ENCODE data around the gene DHRS13.

Gene DHRS13

DNA sequence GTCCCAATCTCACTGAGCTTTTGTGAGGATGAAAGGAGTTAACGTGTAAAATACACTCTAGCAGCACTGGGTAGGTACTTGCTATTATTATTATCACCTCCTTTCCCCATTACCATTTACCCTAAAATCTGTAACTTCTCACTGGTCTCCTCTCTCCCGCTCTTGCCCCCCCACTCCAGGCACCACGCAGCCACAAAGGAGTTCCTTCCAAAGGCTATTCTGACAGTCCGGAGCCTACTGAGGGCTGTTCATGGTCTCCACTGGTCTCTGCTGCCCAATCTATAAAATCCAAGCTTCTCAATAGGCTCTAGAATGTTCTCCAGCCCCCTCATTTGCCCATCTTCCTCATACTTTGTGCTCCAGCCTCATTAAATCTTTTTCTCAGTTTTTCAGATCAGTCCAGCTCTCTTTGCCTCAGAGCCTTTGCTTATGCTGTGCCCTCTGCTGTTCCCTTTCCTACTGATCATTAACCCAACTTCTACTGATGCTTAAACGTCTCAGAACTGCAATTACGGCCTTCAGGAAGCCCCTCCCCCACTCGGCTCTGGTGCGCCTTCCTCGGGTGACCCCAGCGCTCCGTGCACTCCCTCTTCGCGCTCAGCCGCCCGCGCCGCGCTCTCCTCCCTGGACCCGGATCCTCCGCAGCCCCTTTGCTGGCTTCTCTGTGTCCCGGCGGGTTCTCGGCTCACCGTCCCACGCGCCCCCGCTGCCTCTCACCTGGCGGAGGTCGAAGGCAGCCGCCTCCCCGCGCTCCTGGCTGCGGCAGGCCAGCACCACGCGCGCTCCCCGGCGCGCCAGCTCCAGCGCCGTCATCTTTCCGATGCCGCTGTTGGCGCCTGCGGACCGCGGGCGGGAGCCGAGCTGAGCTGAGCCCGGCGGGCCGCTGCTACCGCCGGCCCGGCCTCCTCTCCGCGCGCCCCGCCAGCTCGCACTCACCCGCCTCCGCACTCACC lies 737 bp downstream of the DHRS13 start:
- peak; percentile 65 to 71 for DNase-seq

GRCh38 chr17:28900986-28901726 lies 1.7 kb downstream of the DHRS13 start:
- no peak for DNase-seq

- no peak for DNase-seq
These were observed 3.6 kb downstream of the DHRS13 start for GRCh38 chr17:28899212-28899815.

DNA sequence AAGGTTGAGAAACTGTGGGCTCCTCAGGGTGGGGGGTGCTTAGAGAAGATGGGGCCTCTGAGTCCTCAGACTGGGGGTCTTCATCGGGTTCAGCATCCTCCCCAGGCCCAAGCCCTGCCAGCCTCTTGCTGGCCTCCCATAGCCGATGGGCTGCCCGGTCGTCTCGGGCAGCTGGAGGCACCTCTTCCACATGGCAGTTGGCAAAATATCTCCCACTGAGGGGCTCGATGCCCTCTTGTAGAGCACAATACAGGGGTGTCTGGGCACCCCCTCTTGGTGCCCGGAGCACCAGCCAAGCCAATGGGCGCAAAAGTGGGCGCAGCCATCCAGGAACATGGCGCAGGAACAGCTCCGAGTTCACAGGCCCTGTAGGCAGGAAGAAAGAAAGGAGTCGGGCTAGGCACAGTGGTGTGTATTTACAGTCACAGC lies 4.3 kb downstream of the DHRS13 start:
- DNase-seq = no peak

GRCh38 chr17:28897769-28898526 lies 4.9 kb downstream of the DHRS13 start:
- peak in 1 of 2 donors; percentile 48 for DNase-seq

GRCh38 chr17:28896884-28897768 lies 5.8 kb downstream of the DHRS13 start, which contains the start of gene FLOT2:
FLOT2 (minus strand) TSS chr17:28897733; CDS start chr17:28897574, 159 bp downstream.
- DNase-seq = peak; percentile 68 to 75

DNA sequence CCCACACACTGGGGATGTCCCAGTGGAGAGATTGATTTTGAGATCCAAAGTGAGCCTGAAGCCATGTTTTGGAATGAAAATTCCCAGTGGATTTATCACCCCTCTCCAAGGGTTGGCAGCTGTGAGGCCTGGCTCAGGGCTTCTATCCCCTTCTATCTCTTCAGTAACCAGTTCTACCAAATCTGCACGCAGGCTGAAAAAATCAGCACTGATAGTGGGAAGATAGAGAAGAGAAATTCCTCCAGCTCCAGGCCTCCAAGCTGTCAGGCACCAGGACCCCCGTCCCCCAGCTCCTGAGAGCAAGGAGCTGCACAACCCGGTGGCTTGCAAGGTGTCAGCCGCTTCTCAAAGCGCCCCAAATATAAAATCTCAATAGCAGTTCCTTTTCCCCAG lies 6.4 kb downstream of the DHRS13 start:
- DNase-seq = no peak

- DNase-seq = no peak
These were observed 7.0 kb downstream of the DHRS13 start for GRCh38 chr17:28895794-28896447.

- DNase-seq = peak in 1 of 2 donors; percentile 42
These were observed 9.4 kb downstream of the DHRS13 start for GRCh38 chr17:28893248-28894183.

- no peak for DNase-seq
These were observed 10.9 kb downstream of the DHRS13 start for GRCh38 chr17:28892024-28892423.

DNA sequence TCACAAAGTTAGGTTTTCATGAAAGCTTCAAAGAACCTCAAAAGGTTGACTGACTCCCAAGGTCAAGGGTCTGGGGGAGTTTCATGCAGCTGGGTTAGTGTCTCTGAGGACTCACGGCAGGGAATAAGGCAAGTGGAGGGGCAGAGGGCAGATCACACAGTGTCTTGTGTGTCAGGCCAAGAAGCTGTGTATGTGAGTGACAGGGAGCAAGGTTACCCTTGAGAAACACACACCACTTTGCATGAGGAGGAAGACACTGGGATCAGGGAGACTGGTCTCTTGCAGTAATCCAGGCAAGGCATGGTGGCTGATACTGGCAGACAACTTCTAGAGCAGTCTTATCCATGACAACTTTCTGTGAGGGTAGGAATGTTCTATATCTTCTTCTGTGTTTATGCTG lies 11.7 kb downstream of the DHRS13 start:
- DNase-seq = no peak

DNA sequence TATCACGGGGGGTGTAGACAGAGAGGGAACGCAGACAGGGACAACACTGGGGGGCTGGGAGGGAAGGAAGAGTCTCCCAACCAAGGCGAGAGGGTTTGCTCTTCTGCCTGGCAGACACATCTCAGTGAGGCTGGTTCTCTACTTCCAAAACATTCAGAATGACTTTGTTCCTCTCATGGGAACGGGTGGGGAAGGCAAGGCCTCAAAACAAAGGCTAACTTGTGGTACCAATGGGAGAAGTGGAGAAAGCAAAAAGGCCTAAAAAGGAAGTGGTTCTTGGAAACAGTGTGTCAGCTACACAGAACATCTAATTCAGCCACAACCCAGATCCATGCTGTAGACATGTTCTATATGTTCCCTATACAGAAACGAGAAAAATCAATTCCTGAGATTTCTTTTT lies 12.9 kb downstream of the DHRS13 start:
- DNase-seq = no peak

- no peak for DNase-seq
These were observed 14.0 kb downstream of the DHRS13 start for GRCh38 chr17:28888832-28889231.

DNA sequence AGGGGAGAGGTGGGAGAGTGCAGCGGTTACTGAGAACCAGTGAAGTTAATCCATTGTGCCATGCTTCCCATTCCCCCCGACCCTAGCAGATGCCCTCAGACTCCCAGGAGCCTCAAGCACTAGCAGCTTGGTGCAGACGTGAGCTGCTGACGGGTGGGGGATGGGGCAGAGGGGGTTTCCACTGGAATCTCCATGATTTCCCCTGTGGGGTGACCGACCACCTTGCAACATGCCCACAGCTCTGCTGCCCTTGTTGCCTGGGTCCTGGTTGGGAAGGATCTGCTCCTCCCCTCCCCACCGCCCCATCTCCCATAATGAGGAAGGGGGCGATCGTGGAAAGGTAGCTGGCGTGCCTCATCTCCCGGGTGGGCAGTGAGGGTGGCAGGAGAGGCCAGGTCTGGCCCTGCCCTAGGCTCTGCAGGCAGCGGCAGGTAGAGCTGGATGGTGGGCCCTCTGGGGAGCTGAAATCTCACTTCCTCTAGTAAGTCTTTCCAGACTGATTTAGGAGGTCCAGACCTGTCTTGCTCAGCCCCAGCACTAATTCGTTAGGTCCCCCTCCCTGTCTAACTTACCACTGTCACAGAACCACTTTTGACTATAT lies 14.9 kb downstream of the DHRS13 start:
- no peak for DNase-seq

GRCh38 chr17:28885951-28886350 lies 16.9 kb downstream of the DHRS13 start:
- DNase-seq = no peak

DNA sequence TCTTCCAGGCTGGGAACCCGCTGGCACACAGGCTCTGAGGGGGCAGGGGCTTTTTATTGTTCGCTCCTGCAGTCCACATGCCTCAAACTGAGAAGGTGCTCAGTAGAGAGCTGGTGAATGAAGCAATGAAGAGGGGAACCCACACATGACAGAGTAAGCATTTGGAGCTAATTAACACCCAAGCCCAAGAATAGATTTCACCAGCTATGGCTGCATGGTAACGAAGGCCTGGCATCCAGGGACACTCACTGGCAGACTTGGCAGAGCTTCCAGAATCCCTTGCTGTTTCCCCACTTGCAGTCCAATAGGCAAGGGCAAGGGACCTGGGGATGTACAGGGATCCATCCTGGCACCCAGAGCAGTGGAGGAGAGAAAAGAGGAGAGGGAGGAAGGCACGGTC lies 17.5 kb downstream of the DHRS13 start:
- DNase-seq = no peak

DNA sequence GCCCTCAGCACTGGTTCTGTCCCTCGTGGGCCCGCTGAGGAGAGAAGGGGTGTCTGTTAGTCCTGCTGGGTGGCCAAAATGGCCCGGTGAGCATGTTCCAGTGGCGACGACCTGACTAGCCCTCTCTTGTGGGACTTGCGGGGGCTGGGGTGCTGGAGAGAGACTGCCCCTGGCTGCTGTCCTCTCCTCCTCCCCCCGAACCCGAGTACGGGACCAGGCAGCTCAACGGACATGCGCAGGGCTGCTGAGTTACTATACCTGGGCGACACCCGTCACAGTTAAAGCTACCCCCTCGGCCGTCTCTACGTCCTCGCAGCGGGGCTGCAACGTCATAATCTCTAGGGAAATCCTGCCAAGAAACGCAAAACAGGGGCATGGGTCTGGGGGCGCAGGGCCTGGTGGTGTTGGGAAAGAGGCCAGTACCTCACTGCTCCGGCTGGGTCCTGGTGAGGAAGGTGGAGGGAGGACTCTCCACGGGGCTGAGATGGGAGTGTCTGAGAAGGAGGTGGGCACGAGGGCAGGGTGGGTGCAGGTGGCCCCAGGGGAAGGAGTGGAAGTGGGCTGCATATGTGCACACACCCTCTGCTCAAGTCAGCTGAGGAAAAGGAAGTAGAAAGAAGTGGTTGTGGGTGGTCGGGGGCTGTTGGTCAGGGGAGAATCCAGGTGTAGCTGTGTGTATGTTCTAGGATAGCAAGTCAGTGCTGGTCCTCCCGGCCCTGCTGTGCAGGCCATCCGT lies 18.7 kb downstream of the DHRS13 start:
- DNase-seq = no peak

- DNase-seq = no peak
These were observed 20.6 kb downstream of the DHRS13 start for GRCh38 chr17:28882154-28882895.

Data from stimulated activated CD4-positive, alpha-beta T cell treated with anti-CD3 and anti-CD28 coated beads, Interleukin-2, amount 100 ng/mL, for 24 hours (primary cell).